H1 (cell line): ENCODE results near the gene TMIGD2. TPM values are rescaled to one million over a fixed set of nuclear protein-coding genes. Genes with fewer than 3 reads are reported as not detected.

Experiments used
- CTCF ChIA-PET: fragments of 300-600 bp; sonication (Branson Sonifier 250); formaldehyde crosslinking; loops from one replicate; lab custom pipeline; 2021; ENCODE audit not compliant: partially characterized antibody; lab: Charles Lee
- POLR2A ChIA-PET: fragments of 300-600 bp; sonication (Branson Sonifier 250); formaldehyde crosslinking; loops from one replicate; lab custom pipeline; 2021; ENCODE audit warnings: inconsistent platforms; ENCODE audit not compliant: partially characterized antibody; lab: Charles Lee
- DNase-seq, 2 experiments: peaks; one replicate each; pipeline versions ENCODE4 v3.0.0 to v3.0.0-alpha.2; 2010 to 2022; ENCODE audit warnings: low spot score in 2 of 2, low read depth in 1 of 2, mixed read lengths in 1 of 2
- FAIRE-seq: peaks from 2 replicates; lab custom pipeline; 2011; peaks lifted over from hg19 to GRCh38; lab: Jason Lieb, UNC
- H2AFZ ChIP-seq: 2 replicates; pipeline ENCODE4 v1.8.1; 2012; ENCODE audit warnings: low read length, inconsistent platforms
- H2AK5ac ChIP-seq: 2 replicates; pipeline ENCODE4 v1.6.1; 2013; ENCODE audit warnings: low read depth, low read length
- H2BK120ac ChIP-seq: replicated peaks from 2 replicates; pipeline ENCODE3; 2013; ENCODE audit warnings: low read depth, low read length, inconsistent platforms
- H2BK12ac ChIP-seq: 2 replicates; pipeline ENCODE4 v1.6.1; 2013; ENCODE audit warnings: low read depth, low read length
- H2BK15ac ChIP-seq: 2 replicates; pipeline ENCODE4 v1.6.1; 2013; ENCODE audit warnings: low read length
- H2BK20ac ChIP-seq: 2 replicates; pipeline ENCODE4 v1.6.1; 2013; ENCODE audit warnings: low read length
- H2BK5ac ChIP-seq: 2 replicates; pipeline ENCODE4 v1.6.1; 2013; ENCODE audit warnings: low read depth, low read length
- H3K14ac ChIP-seq: 2 replicates; pipeline ENCODE4 v1.6.1; 2013; ENCODE audit warnings: inconsistent platforms; ENCODE audit not compliant: insufficient read length
- H3K18ac ChIP-seq: 2 replicates; pipeline ENCODE4 v1.6.1; 2013; ENCODE audit warnings: low read length; ENCODE audit errors: extremely low read depth
- H3K23ac ChIP-seq: 2 replicates; pipeline ENCODE4 v1.6.1; 2013; ENCODE audit warnings: inconsistent platforms; ENCODE audit not compliant: insufficient read length
- H3K23me2 ChIP-seq: 2 replicates; pipeline ENCODE4 v1.6.1; 2013; ENCODE audit warnings: low read depth, low read length
- H3K27ac ChIP-seq: 2 replicates; pipeline ENCODE4 v1.6.1; 2011; ENCODE audit warnings: low read depth, low read length, inconsistent platforms
- H3K27me3 ChIP-seq, 4 experiments: replicated peaks in 1 of 4; 1 replicate in 1 of 4; 2 replicates in 3 of 4; pipeline versions ENCODE4 v1.6.1 to v1.8.1; 2011 to 2013; ENCODE audit warnings: low read length in 3 of 4, mild to moderate bottlenecking in 3 of 4, inconsistent platforms in 2 of 4, mixed read lengths in 2 of 4, moderate library complexity in 1 of 4; ENCODE audit not compliant: control insufficient read depth in 3 of 4, insufficient read depth in 3 of 4; ENCODE audit errors: extremely low read depth in 1 of 4
- H3K36me3 ChIP-seq, 4 experiments: 2 replicates each; pipeline versions ENCODE4 v1.6.1 to v1.8.1; 2011 to 2013; ENCODE audit warnings: mild to moderate bottlenecking in 4 of 4, low read length in 3 of 4, moderate library complexity in 2 of 4, control low read depth in 1 of 4, inconsistent platforms in 1 of 4; ENCODE audit not compliant: insufficient read depth in 4 of 4, control insufficient read depth in 2 of 4
- H3K4ac ChIP-seq: replicated peaks from 2 replicates; pipeline ENCODE3; 2013; ENCODE audit warnings: low read length, low read depth, mixed read lengths, inconsistent platforms; ENCODE audit not compliant: insufficient read length
- H3K4me1 ChIP-seq, 4 experiments: replicated peaks in 1 of 4; 1 replicate in 1 of 4; 2 replicates in 3 of 4; pipeline versions ENCODE4 v1.6.1 to v1.8.1; 2011 to 2013; ENCODE audit warnings: low read length in 3 of 4, inconsistent platforms in 2 of 4, mixed read lengths in 1 of 4; ENCODE audit not compliant: insufficient read depth in 4 of 4, control insufficient read depth in 3 of 4
- H3K4me2 ChIP-seq, 2 experiments: 2 replicates each; pipeline versions ENCODE4 v1.6.1 to v1.8.1; 2011 to 2013; ENCODE audit warnings: low read depth in 2 of 2, low read length in 2 of 2, control low read depth in 1 of 2, inconsistent platforms in 1 of 2, mild to moderate bottlenecking in 1 of 2; ENCODE audit not compliant: insufficient read depth in 1 of 2
- H3K4me3 ChIP-seq, 4 experiments: fragments of 200-600, 300-600 bp in 1 of 4; sonication (generic), shearing (Covaris generic), sonication (Bioruptor Twin) in 1 of 4; 2 replicates each; pipeline versions ENCODE4 v1.5.1 to v1.8.1; 2011 to 2016; ENCODE audit warnings: low read length in 4 of 4, low read depth in 3 of 4, control low read depth in 2 of 4, inconsistent platforms in 2 of 4, mild to moderate bottlenecking in 2 of 4, mixed read lengths in 1 of 4, moderate library complexity in 1 of 4; ENCODE audit not compliant: insufficient read depth in 2 of 4; ENCODE audit errors: extremely low read depth in 1 of 4
- H3K56ac ChIP-seq: replicated peaks from 2 replicates; pipeline ENCODE3; 2013; ENCODE audit warnings: low read depth, mild to moderate bottlenecking, mixed read lengths, low read length, inconsistent platforms; ENCODE audit not compliant: insufficient read length
- H3K79me1 ChIP-seq: 2 replicates; pipeline ENCODE4 v1.6.1; 2013; ENCODE audit warnings: low read depth, low read length, control low read depth
- H3K79me2 ChIP-seq, 2 experiments: 2 replicates each; pipeline versions ENCODE4 v1.6.1 to v1.8.1; 2012 to 2013; ENCODE audit warnings: low read length in 2 of 2, mild to moderate bottlenecking in 2 of 2, inconsistent platforms in 1 of 2; ENCODE audit not compliant: insufficient read depth in 2 of 2, control insufficient read depth in 1 of 2
- H3K9ac ChIP-seq, 4 experiments: replicated peaks in 1 of 4; 1 replicate in 1 of 4; 2 replicates in 3 of 4; pipeline versions ENCODE4 v1.6.1 to v1.8.1; 2011 to 2013; ENCODE audit warnings: low read depth in 3 of 4, low read length in 3 of 4, control low read depth in 2 of 4, mild to moderate bottlenecking in 2 of 4, moderate library complexity in 2 of 4, inconsistent platforms in 1 of 4; ENCODE audit errors: extremely low read depth in 1 of 4
- H3K9me3 ChIP-seq, 2 experiments: 2 replicates each; pipeline versions ENCODE4 v1.6.1 to v1.8.1; 2012 to 2013; ENCODE audit warnings: mild to moderate bottlenecking in 2 of 2, moderate library complexity in 2 of 2, control low read depth in 1 of 2, inconsistent platforms in 1 of 2, low read depth in 1 of 2, low read length in 1 of 2, mixed read lengths in 1 of 2; ENCODE audit not compliant: insufficient read depth in 2 of 2
- H4K20me1 ChIP-seq, 2 experiments: replicated peaks in 1 of 2; 2 replicates each; pipeline versions ENCODE3 to v1.8.1; 2011 to 2013; ENCODE audit warnings: inconsistent platforms in 2 of 2, low read length in 2 of 2, mild to moderate bottlenecking in 1 of 2; ENCODE audit not compliant: insufficient read depth in 2 of 2, control insufficient read depth in 1 of 2
- H4K5ac ChIP-seq: 2 replicates; pipeline ENCODE4 v1.6.1; 2013; ENCODE audit warnings: low read length, low read depth, mixed read lengths, inconsistent platforms; ENCODE audit not compliant: insufficient read length
- H4K8ac ChIP-seq: 2 replicates; pipeline ENCODE4 v1.8.0; 2013; ENCODE audit warnings: mild to moderate bottlenecking, moderate library complexity, low read length, inconsistent platforms; ENCODE audit not compliant: insufficient read depth; ENCODE audit errors: extremely low read depth
- H4K91ac ChIP-seq: replicated peaks from 2 replicates; pipeline ENCODE3; 2013; ENCODE audit warnings: low read length, mixed read lengths, inconsistent platforms; ENCODE audit not compliant: insufficient read length
- CEBPB ChIP-seq: IDR thresholded peaks from 2 replicates; pipeline ENCODE4 v1.6.1; 2012; ENCODE audit warnings: low read depth, low read length
- GABPA ChIP-seq: IDR thresholded peaks from 2 replicates; pipeline ENCODE4 v1.6.1; 2011; ENCODE audit warnings: mild to moderate bottlenecking, low read length, moderate library complexity, borderline replicate concordance; ENCODE audit not compliant: insufficient read depth
- MAFK ChIP-seq: IDR thresholded peaks from 2 replicates; pipeline ENCODE4 v1.6.1; 2012; ENCODE audit warnings: low read depth, mild to moderate bottlenecking, improper control_type of control experiment, low read length
- POU5F1 ChIP-seq: IDR thresholded peaks from 2 replicates; pipeline ENCODE4 v1.6.1; 2011; ENCODE audit warnings: low read depth, mild to moderate bottlenecking, low read length, moderate library complexity
- RAD21 ChIP-seq, 2 experiments: IDR thresholded peaks in 1 of 2; conservative IDR thresholded peaks in 1 of 2; 2 replicates each; pipeline ENCODE4 v1.6.1; 2011; ENCODE audit warnings: low read depth in 2 of 2, low read length in 2 of 2, improper control_type of control experiment in 1 of 2, inconsistent platforms in 1 of 2, mild to moderate bottlenecking in 1 of 2, moderate library complexity in 1 of 2
- RBBP5 ChIP-seq: IDR thresholded peaks from 2 replicates; pipeline ENCODE4 v1.7.1; 2012; ENCODE audit warnings: low read depth, mild to moderate bottlenecking, inconsistent platforms, low read length, moderate library complexity, borderline replicate concordance
- SRF ChIP-seq: IDR thresholded peaks from 2 replicates; pipeline ENCODE4 v1.6.1; 2011; ENCODE audit warnings: mild to moderate bottlenecking, low read depth, low read length, moderate library complexity
- TAF1 ChIP-seq: IDR thresholded peaks from 2 replicates; pipeline ENCODE4 v1.6.1; 2011; ENCODE audit warnings: mild to moderate bottlenecking, low read depth, low read length
- TAF7 ChIP-seq: optimal IDR thresholded peaks from 2 replicates; pipeline ENCODE3; 2011; ENCODE audit warnings: low read depth, mild to moderate bottlenecking, inconsistent platforms, low read length, moderate library complexity, borderline replicate concordance
- WGBS, 2 experiments: shearing (Covaris generic) in 1 of 2; methylation state at CpG; one replicate each; pipeline versions ENCODE4 v1.1.6 to v1.1.7; 2013 to 2015; ENCODE audit warnings: low lambda C conversion rate in 2 of 2, mixed read lengths in 2 of 2, inconsistent platforms in 1 of 2, low coverage in 1 of 2, missing lambda C conversion rate in 1 of 2; ENCODE audit not compliant: insufficient replicate concordance in 2 of 2, insufficient coverage in 1 of 2, insufficient read length in 1 of 2; ENCODE audit errors: extremely low coverage in 1 of 2, missing lambda C conversion rate in 1 of 2; 5-methylcytosine and 5-hydroxymethylcytosine counted together
- polyA plus RNA-seq, 7 experiments: library from polyadenylated mRNA; depleted of rRNA in 3 of 7; stranded (reverse) in 5 of 7; unstranded in 2 of 7; fragments of >200 nt in 5 of 7; fragments of 200-250 nt in 2 of 7; gene quantifications; 1 replicate in 5 of 7; 2 replicates in 1 of 7; 4 replicates in 1 of 7; pipeline versions ENCODE4 v1.2.1 to v1.2.3, GENCODE V29; 2011 to 2013; ENCODE audit warnings: missing spikeins in 2 of 7, mixed read lengths in 2 of 7
- total RNA-seq: library from RNA; stranded (reverse); fragmentation: NEBNext Ultra II Directional; extraction: Animal tissue kit (Norgen Biotek cat#: 25700); gene quantifications from 2 replicates; pipeline ENCODE4 v1.2.1, GENCODE V29; 2021

The TMIGD2 gene
- total and polyA plus RNA-seq, 2 of the 8 experiments (the other 6 are each of a cell fraction or from before 2014, with no cell fraction given): 0.39 to 0.41 TPM

- Histone ChIP-seq H3K79me2 (no peaks in the 10 kb centered on the region), H3K56ac (no peak overlapping the region), H2BK15ac (no peak overlapping the region), H3K23ac (no peak overlapping the region), H3K79me1 (peaks cover 3% of the 10 kb centered on the region; the same call in 1 of the 2 replicates), H4K8ac (no peak overlapping the region; the same call in 1 of the 2 replicates), H2BK5ac (no peak overlapping the region), H3K4me3 (peak overlapping the region; percentile 14 to 58 (median 42); a peak in 5 of 8 replicates), H3K27me3 (no peaks in the 10 kb centered on the region), H3K27ac (no peak overlapping the region), H3K9ac (no peak overlapping the region), H2BK20ac (0 out of 2 replicates have a peak overlapping the region, but pooled peaks have one; percentile 80), H3K4ac (no peak overlapping the region), H3K4me1 (peaks cover 0 to 8% (median 0%) of the 10 kb centered on the region in 4 experiments; a peak in 3 of 7 replicates), H3K14ac (no peak overlapping the region), H4K91ac (peak overlapping the region; percentile 12), H3K9me3 (no peaks in the 10 kb centered on the region), H4K20me1 (peaks cover 0 to 2% of the 10 kb centered on the region in 2 experiments), H4K5ac (no peak overlapping the region), H3K23me2 (no peaks in the 10 kb centered on the region; the same call in 1 of the 2 replicates), H2BK12ac (no peak overlapping the region), H2AFZ (no peak overlapping the region; the same call in 1 of the 2 replicates), H2AK5ac (no peak overlapping the region), H3K4me2 (peak overlapping the region; percentile 29 to 76; a peak in 3 of 4 replicates), H3K36me3 (peaks cover 3 to 13% (median 7%) of the 10 kb centered on the region in 4 experiments; a peak in 6 of 8 replicates), H3K18ac (no peak overlapping the region), H2BK120ac (no peak overlapping the region)
- DNase-seq (no peak), FAIRE-seq (no peak)
- TF ChIP-seq TAF1: no peak
- no peak for TF ChIP-seq CEBPB
- TF ChIP-seq SRF: no peak
- no peak for TF ChIP-seq POU5F1
- no peak for TF ChIP-seq RBBP5
- no peak for TF ChIP-seq RAD21 (IDR thresholded peaks at IDR 0.05 in 1 of 2, conservative IDR thresholded peaks at IDR 0.05 in 1 of 2; ENCODE audit: low read depth in 2 of 2, low read length in 2 of 2)
- TF ChIP-seq TAF7: no peak
- TF ChIP-seq MAFK: no peak
- no peak for TF ChIP-seq GABPA
- 69% methylated on average over 18 of the region's 18 CpGs; no CpG with 5 or more reads in 1 of the 2 experiments for WGBS, 2 experiments
- ChIA-PET POLR2A (interaction anchor here (0.9 to 12.2 kb wide), 6 partner anchors 9 to 143 kb away, joined by 3 to 86 read pairs (median 6); partner anchors contain the start of genes MPND and SHD), CTCF (interaction anchor here (0.8 kb wide), 1 partner anchor 74 kb away, joined by 4 read pairs; the partner anchor contains the start of gene EBI3)
Measured at GRCh38 chr19:4303819-4304537, 1.8 kb upstream of the TMIGD2 start.
